Astrocyte (in vitro differentiated cells and primary cell): ENCODE measurements around the gene CLNK. TPM values are rescaled to one million over a fixed set of nuclear protein-coding genes. Genes with fewer than 3 reads are reported as not detected.

Experiments used
- DNase-seq: peaks from one replicate; pipeline ENCODE4 v3.0.0-alpha.2; 2010; ENCODE audit warnings: low read depth
- FAIRE-seq: peaks from 2 replicates; lab custom pipeline; 2011; peaks lifted over from hg19 to GRCh38; lab: Jason Lieb, UNC
- H2AFZ ChIP-seq: 2 replicates; pipeline ENCODE4 v1.6.0; 2012; ENCODE audit warnings: low read depth, low read length, inconsistent platforms
- H3K27ac ChIP-seq: 2 replicates; pipeline ENCODE4 v1.5.1; 2011; ENCODE audit warnings: low read depth, low read length, inconsistent platforms
- H3K27me3 ChIP-seq: 2 replicates; pipeline ENCODE4 v1.6.0; 2011; ENCODE audit warnings: low read length, inconsistent platforms; ENCODE audit not compliant: insufficient read depth
- H3K36me3 ChIP-seq: 2 replicates; pipeline ENCODE4 v1.5.1; 2011; ENCODE audit warnings: low read length, inconsistent platforms; ENCODE audit not compliant: insufficient read depth
- H3K4me1 ChIP-seq: 2 replicates; pipeline ENCODE4 v1.5.1; 2011; ENCODE audit warnings: low read length, inconsistent platforms; ENCODE audit not compliant: insufficient read depth
- H3K4me2 ChIP-seq: 2 replicates; pipeline ENCODE4 v1.6.0; 2012; ENCODE audit warnings: low read length, inconsistent platforms
- H3K4me3 ChIP-seq: 2 replicates; pipeline ENCODE4 v1.5.1; 2011; ENCODE audit warnings: low read depth, mild to moderate bottlenecking, low read length, inconsistent platforms; ENCODE audit not compliant: insufficient read depth
- H3K79me2 ChIP-seq: 2 replicates; pipeline ENCODE4 v1.6.0; 2012; ENCODE audit warnings: mild to moderate bottlenecking, low read length, inconsistent platforms; ENCODE audit not compliant: insufficient read depth
- H3K9ac ChIP-seq: 2 replicates; pipeline ENCODE4 v1.6.0; 2012; ENCODE audit warnings: mild to moderate bottlenecking, low read length, inconsistent platforms
- H3K9me3 ChIP-seq: 2 replicates; pipeline ENCODE4 v1.5.1; 2012; ENCODE audit warnings: low read depth, mild to moderate bottlenecking, low read length, inconsistent platforms; ENCODE audit not compliant: insufficient read depth
- H4K20me1 ChIP-seq: 2 replicates; pipeline ENCODE4 v1.6.0; 2012; ENCODE audit warnings: low read length, inconsistent platforms; ENCODE audit not compliant: insufficient read depth
- H3K27ac Mint-ChIP-seq: one replicate; pipeline ENCODE4 v1.8.0; 2021; ENCODE audit warnings: mild to moderate bottlenecking, mixed read lengths; ENCODE audit not compliant: unreplicated experiment
- H3K27me3 Mint-ChIP-seq: one replicate; pipeline ENCODE4 v1.8.0; 2021; ENCODE audit warnings: low read depth, mixed read lengths; ENCODE audit not compliant: unreplicated experiment
- H3K36me3 Mint-ChIP-seq: one replicate; pipeline ENCODE4 v1.8.0; 2021; ENCODE audit warnings: low read depth, mixed read lengths; ENCODE audit not compliant: unreplicated experiment
- H3K4me1 Mint-ChIP-seq: one replicate; pipeline ENCODE4 v1.8.0; 2021; ENCODE audit warnings: low read depth, mixed read lengths; ENCODE audit not compliant: unreplicated experiment
- H3K4me3 Mint-ChIP-seq: one replicate; pipeline ENCODE4 v1.8.0; 2021; ENCODE audit warnings: mild to moderate bottlenecking, moderate library complexity, mixed read lengths; ENCODE audit not compliant: unreplicated experiment
- H3K9me3 Mint-ChIP-seq: one replicate; pipeline ENCODE4 v1.8.0; 2021; ENCODE audit warnings: mild to moderate bottlenecking, mixed read lengths; ENCODE audit not compliant: unreplicated experiment
- EZH2 ChIP-seq: IDR thresholded peaks from 2 replicates; pipeline ENCODE4 v1.6.1; 2012; ENCODE audit warnings: mild to moderate bottlenecking, low read length, inconsistent platforms; ENCODE audit not compliant: insufficient read depth
- total RNA-seq: library from RNA; stranded (reverse); gene quantifications from 2 replicates; pipeline ENCODE4 v1.2.1, GENCODE V29; 2021
- TF ChIP-seq, protein P1 (sequence below): IDR thresholded peaks from 2 replicates; pipeline ENCODE4 v1.5.1; 2011; ENCODE audit warnings: low read depth, mild to moderate bottlenecking, inconsistent platforms, low read length, moderate library complexity; ENCODE audit not compliant: insufficient read depth

The CLNK gene
- total RNA-seq, 1 donor from 2014 or later, result not detected

GRCh38 chr4:10608501-10609219 lies 75.9 kb downstream of the CLNK start:
- Mint-ChIP-seq H3K9me3 (no peaks in the 10 kb centered on the region), H3K4me1 (peaks cover 20% of the 10 kb centered on the region), H3K36me3 (no peaks in the 10 kb centered on the region), H3K27me3 (no peaks in the 10 kb centered on the region), H3K27ac (no peak overlapping the region), H3K4me3 (no peak overlapping the region)
- H3K4me3 ChIP-seq, result no peak overlapping the region
- no peaks in the 10 kb centered on the region for H3K79me2 ChIP-seq
- H3K9ac ChIP-seq, result no peak overlapping the region
- no peak overlapping the region for H3K4me2 ChIP-seq
- DNase-seq, result peak; percentile 41
- H3K27me3 ChIP-seq, result no peaks in the 10 kb centered on the region
- H3K27ac ChIP-seq, result no peak overlapping the region
- H4K20me1 ChIP-seq, result no peaks in the 10 kb centered on the region
- no peak for FAIRE-seq
- TF ChIP-seq, protein P1, sequence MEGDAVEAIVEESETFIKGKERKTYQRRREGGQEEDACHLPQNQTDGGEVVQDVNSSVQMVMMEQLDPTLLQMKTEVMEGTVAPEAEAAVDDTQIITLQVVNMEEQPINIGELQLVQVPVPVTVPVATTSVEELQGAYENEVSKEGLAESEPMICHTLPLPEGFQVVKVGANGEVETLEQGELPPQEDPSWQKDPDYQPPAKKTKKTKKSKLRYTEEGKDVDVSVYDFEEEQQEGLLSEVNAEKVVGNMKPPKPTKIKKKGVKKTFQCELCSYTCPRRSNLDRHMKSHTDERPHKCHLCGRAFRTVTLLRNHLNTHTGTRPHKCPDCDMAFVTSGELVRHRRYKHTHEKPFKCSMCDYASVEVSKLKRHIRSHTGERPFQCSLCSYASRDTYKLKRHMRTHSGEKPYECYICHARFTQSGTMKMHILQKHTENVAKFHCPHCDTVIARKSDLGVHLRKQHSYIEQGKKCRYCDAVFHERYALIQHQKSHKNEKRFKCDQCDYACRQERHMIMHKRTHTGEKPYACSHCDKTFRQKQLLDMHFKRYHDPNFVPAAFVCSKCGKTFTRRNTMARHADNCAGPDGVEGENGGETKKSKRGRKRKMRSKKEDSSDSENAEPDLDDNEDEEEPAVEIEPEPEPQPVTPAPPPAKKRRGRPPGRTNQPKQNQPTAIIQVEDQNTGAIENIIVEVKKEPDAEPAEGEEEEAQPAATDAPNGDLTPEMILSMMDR, result no peak
- no peak for TF ChIP-seq EZH2
- H3K9me3 ChIP-seq, result no peaks in the 10 kb centered on the region
- no peak overlapping the region for H2AFZ ChIP-seq
- no peaks in the 10 kb centered on the region for H3K36me3 ChIP-seq
- peaks cover 23% of the 10 kb centered on the region for H3K4me1 ChIP-seq

DNA sequence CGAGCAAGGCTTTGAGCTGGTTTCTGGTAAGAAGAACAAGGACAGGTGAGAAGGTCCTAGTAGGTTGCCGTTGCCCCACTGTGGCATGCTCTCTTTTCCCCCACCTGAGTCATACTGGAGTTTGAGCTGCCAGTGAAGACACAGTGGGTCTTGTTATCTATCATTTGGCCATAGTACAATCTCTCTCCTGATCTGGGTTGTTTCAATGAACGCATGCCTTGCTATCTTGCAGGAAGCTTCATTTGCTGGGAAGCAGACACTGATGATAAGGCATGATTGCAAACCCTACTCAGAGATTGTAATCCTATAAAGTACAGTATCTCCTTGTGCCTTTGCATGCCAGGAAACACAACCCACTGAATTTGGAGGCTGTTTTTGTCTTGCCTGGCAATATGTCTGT lies 77.4 kb downstream of the CLNK start:
- Mint-ChIP-seq H3K27ac (no peak overlapping the region), H3K4me3 (no peak overlapping the region), H3K9me3 (peaks cover 5% of the 10 kb centered on the region), H3K4me1 (peaks cover 19% of the 10 kb centered on the region), H3K27me3 (no peaks in the 10 kb centered on the region), H3K36me3 (no peaks in the 10 kb centered on the region)
- peaks cover 20% of the 10 kb centered on the region for H3K4me1 ChIP-seq
- H3K4me2 ChIP-seq, result no peak overlapping the region
- no peaks in the 10 kb centered on the region for H3K9me3 ChIP-seq
- H2AFZ ChIP-seq, result no peak overlapping the region
- no peak overlapping the region for H3K4me3 ChIP-seq
- no peak overlapping the region for H3K9ac ChIP-seq
- no peaks in the 10 kb centered on the region for H3K27me3 ChIP-seq
- H3K36me3 ChIP-seq, result no peaks in the 10 kb centered on the region
- FAIRE-seq (no peak), DNase-seq (no peak)
- TF ChIP-seq, protein P1, result no peak
- no peak for TF ChIP-seq EZH2
- no peaks in the 10 kb centered on the region for H3K79me2 ChIP-seq
- H3K27ac ChIP-seq, result no peak overlapping the region
- no peaks in the 10 kb centered on the region for H4K20me1 ChIP-seq

GRCh38 chr4:10606483-10607155 lies 77.9 kb downstream of the CLNK start:
- Histone ChIP-seq H3K4me1 (peaks cover 15% of the 10 kb centered on the region), H3K79me2 (no peaks in the 10 kb centered on the region), H3K27me3 (no peaks in the 10 kb centered on the region), H3K9me3 (no peaks in the 10 kb centered on the region), H3K36me3 (no peaks in the 10 kb centered on the region), H2AFZ (no peak overlapping the region), H3K27ac (peak overlapping the region; percentile 92), H3K9ac (no peak overlapping the region), H3K4me2 (no peak overlapping the region), H4K20me1 (no peaks in the 10 kb centered on the region), H3K4me3 (no peak overlapping the region)
- DNase-seq (no peak), FAIRE-seq (no peak)
- Mint-ChIP-seq H3K36me3 (no peaks in the 10 kb centered on the region), H3K27ac (no peak overlapping the region), H3K27me3 (no peaks in the 10 kb centered on the region), H3K4me3 (no peak overlapping the region), H3K4me1 (peaks cover 13% of the 10 kb centered on the region), H3K9me3 (peaks cover 7% of the 10 kb centered on the region)
- TF ChIP-seq, protein P1, result no peak
- no peak for TF ChIP-seq EZH2
